ENCODE results near the gene RAB11FIP4. TPM values are rescaled to one million over a fixed set of nuclear protein-coding genes. Genes with fewer than 3 reads are reported as not detected.

The RAB11FIP4 gene
- total and polyA plus RNA-seq, 10 of the 15 experiments (the other 5 are each of a cell fraction or from before 2014, with no cell fraction given) = 1.4 to 27.0 (median 17.6) TPM

DNA sequence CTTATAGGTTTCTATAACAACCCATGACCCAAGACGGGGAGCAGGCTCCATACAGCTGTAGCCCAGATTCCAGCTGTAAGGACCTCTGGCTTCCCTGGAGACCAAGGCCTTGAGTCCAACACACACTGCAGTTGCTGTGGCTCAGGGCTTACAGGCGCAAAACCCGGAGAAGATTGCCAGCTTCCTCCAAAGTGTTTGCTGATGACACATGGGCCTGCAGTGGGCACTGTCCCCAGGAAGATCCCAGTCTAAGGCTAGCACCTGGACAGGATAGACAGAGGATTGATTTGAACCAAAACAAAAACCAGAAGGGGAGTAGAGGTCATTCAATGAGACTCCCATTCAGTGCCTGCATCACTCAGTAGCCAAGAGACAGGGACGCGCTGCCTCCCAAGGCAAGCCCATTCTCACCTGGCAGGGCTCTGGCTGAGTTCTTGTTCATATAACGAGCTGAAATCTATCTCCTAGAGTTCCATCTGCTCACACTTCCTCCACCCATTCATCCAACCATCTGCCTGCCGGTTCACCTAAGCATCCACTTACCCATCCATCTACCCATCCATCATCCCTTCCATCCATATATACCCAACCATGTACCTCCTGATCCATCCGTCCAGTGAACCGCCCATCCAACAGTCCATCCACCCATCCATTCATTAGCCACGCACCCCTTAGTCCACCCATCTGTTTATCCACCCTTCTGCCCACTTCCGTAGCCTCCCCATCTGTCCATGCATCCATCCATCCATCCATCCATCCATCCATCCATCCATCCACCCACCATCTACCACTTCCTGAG lies 10.2 kb downstream of the RAB11FIP4 start (continued):
- TF ChIP-seq SUZ12 (IDR thresholded peaks at IDR 0.05; ENCODE audit: unreplicated experiment) = no peak

DNA sequence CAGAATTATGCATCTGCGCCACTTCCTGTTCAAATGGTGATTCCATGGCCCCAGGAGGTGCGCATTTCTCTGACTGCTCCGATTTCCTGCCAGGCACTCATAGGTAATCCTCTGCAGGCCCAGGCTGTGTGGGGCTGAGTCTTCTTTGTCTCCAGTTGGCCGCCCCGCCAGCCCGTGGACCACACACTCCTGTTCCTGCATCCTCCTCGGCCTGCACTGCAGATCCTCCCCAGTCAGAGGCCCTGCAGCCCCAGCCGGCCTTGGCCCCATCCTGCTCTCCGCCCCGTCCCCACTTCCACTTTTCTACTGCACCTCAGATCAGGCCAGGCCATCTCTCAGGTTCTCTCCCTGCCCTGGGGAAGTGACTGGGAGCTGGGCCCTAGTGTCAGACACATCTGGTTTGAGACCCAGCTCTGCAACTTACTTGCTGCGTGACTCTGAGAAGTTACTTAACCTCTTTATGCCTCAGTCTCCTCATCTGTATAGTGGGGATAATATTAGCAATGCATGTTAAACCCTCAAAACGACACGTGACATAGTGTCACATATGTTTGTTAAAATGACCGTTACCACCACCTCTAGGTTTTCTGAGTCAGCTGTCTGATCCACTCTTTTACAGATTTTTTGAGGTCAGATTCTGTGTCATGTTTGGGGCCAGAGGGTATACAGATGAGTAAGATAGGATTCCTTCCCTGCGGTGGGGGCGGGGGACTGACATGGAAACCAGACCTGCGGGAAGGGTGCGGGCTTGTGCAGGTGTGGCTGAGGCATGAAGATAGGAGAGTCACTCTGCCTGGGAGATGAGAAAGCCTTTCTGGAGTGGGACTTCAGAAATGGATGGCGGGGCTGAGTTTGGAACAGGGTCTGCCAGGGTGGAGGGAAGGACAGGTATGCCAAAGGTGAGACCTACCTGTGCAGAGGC lies 12.8 kb downstream of the RAB11FIP4 start:
- no peak overlapping the region for H3K4me3 ChIP-seq

More for the DNA sequence above, 12.8 kb downstream of the RAB11FIP4 start:
- Histone ChIP-seq H3K36me3 (ENCODE audit: control insufficient read depth in 2 of 2, insufficient read depth in 2 of 2, low read length in 1 of 2) (no peaks in the 10 kb centered on the region), H3K9ac (ENCODE audit: control insufficient read depth, insufficient read depth, low read length) (no peak overlapping the region), H3K27ac (ENCODE audit: control insufficient read depth, insufficient read depth) (no peak overlapping the region), H3K4me1 (ENCODE audit: control insufficient read depth, insufficient read depth, low read length) (no peaks in the 10 kb centered on the region), H3K4me2 (ENCODE audit: control insufficient read depth, insufficient read depth) (no peak overlapping the region), H3K79me2 (ENCODE audit: control insufficient read depth, insufficient read depth, low read length) (no peaks in the 10 kb centered on the region), H3K27me3 (replicated peaks in 1 of 2; ENCODE audit: control insufficient read depth in 2 of 2, insufficient read depth in 2 of 2, low read length in 1 of 2) (no peaks in the 10 kb centered on the region; a peak in 1 of 4 replicates), H2AFZ (ENCODE audit: control insufficient read depth, low read depth, low read length) (no peak overlapping the region), H3K9me3 (replicated peaks; ENCODE audit: control insufficient read depth, insufficient read depth, low read length) (no peaks in the 10 kb centered on the region), H4K20me1 (ENCODE audit: control insufficient read depth, insufficient read depth) (no peaks in the 10 kb centered on the region)
- ChIA-PET POLR2A (no interaction called here), RAD21 (ENCODE audit: unreplicated experiment) (no interaction called here), SMC1A (ENCODE audit: uncharacterized antibody, unreplicated experiment) (no interaction called here), CTCF (no interaction called here)
- no peak for ATAC-seq
- FAIRE-seq = no peak
- DNase-seq (ENCODE audit: low read depth, low spot score) = no peak
- in situ Hi-C loops (cut with MboI) = no loop called here
- 34% methylated on average over 19 of the region's 19 CpGs for WGBS (ENCODE audit: insufficient coverage, insufficient replicate concordance, low lambda C conversion rate, missing lambda C conversion rate)
- intact Hi-C loops (cut with micrococcal nuclease; ENCODE audit: unreplicated experiment) = no loop called here
- BruUV-seq (replicated peaks) = no TSS peak
- TF ChIP-seq SUPT20H (IDR thresholded peaks at IDR 0.05; ENCODE audit: borderline replicate concordance, control insufficient read depth, low read depth, low read length) (no peak), FOXM1 (IDR thresholded peaks at IDR 0.05; ENCODE audit: low read depth, low read length) (no peak)
